Progenitor cell of endocrine pancreas (in vitro differentiated cells): ENCODE data around the gene RND2. TPM values are rescaled to one million over a fixed set of nuclear protein-coding genes. Genes with fewer than 3 reads are reported as not detected.

Experiments used
- DNase-seq: peaks from one replicate; pipeline ENCODE4 v3.0.0; 2021; ENCODE audit warnings: low spot score; ENCODE audit not compliant: unreplicated experiment
- H3K27ac Mint-ChIP-seq: 2 replicates; pipeline ENCODE4 v1.8.0; 2021; ENCODE audit warnings: mild to moderate bottlenecking, moderate library complexity, mixed read lengths
- H3K27me3 Mint-ChIP-seq: 2 replicates; pipeline ENCODE4 v1.8.0; 2021; ENCODE audit warnings: mixed read lengths
- H3K36me3 Mint-ChIP-seq: 2 replicates; pipeline ENCODE4 v1.8.0; 2022; ENCODE audit warnings: mixed read lengths; ENCODE audit not compliant: insufficient read depth
- H3K4me1 Mint-ChIP-seq: 2 replicates; pipeline ENCODE4 v1.8.0; 2021; ENCODE audit warnings: low read depth, mixed read lengths
- H3K4me3 Mint-ChIP-seq: 2 replicates; pipeline ENCODE4 v1.8.0; 2021; ENCODE audit warnings: low read depth, mild to moderate bottlenecking, moderate library complexity, mixed read lengths
- H3K9me3 Mint-ChIP-seq: 2 replicates; pipeline ENCODE4 v1.8.0; 2021; ENCODE audit warnings: low read depth, mixed read lengths
- total RNA-seq: library from RNA; stranded (reverse); gene quantifications from 2 replicates; pipeline ENCODE4 v1.2.1, GENCODE V29; 2021
- TF ChIP-seq, protein P1 (sequence below): fragments of 200-600 bp; sonication (generic); IDR thresholded peaks from one replicate; pipeline ENCODE4 v1.5.0; 2021; ENCODE audit warnings: antibody characterized with exemption, mild to moderate bottlenecking; ENCODE audit not compliant: unreplicated experiment

The RND2 gene
- total RNA-seq, 1 donor from 2014 or later = 12.4 TPM

DNA sequence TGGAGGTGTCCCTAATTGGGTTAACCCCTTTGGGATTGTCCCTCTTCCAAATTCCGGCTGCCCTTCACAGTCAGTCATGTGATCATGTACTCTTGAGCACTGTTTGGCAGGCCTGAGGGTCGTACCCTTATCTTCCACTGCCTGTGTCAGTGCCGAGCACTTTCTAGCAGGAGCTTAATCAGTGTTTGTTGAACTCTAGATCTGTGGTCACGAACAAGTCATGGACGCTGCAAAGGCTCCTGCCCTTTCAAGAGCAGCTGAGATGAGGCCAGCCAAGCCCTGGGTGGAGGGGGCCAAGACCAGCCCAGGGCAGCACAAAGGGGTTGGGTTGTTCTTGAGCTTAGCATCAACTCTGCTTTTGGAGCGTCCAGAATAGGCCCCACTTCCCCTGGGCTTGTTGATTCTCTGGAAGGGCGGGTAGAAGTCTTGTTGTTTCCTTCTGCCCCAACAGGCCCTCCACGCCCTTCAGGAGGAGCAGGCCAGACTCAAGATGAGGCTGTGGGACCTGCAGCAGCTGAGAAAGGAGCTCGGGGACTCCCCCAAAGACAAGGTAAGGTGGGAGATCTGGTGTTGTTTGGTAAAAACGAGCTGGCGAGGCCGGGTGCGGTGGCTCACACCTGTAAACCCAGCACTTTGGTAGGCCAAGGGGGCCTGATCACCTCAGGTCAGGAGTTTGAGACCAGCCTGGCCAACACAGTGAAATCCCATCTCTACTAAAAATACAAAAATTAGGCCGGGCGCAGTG lies 13.1 kb upstream of the RND2 start:
- H3K9me3 Mint-ChIP-seq = no peaks in the 10 kb centered on the region
- TF ChIP-seq, protein P1, sequence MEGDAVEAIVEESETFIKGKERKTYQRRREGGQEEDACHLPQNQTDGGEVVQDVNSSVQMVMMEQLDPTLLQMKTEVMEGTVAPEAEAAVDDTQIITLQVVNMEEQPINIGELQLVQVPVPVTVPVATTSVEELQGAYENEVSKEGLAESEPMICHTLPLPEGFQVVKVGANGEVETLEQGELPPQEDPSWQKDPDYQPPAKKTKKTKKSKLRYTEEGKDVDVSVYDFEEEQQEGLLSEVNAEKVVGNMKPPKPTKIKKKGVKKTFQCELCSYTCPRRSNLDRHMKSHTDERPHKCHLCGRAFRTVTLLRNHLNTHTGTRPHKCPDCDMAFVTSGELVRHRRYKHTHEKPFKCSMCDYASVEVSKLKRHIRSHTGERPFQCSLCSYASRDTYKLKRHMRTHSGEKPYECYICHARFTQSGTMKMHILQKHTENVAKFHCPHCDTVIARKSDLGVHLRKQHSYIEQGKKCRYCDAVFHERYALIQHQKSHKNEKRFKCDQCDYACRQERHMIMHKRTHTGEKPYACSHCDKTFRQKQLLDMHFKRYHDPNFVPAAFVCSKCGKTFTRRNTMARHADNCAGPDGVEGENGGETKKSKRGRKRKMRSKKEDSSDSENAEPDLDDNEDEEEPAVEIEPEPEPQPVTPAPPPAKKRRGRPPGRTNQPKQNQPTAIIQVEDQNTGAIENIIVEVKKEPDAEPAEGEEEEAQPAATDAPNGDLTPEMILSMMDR = no peak
- DNase-seq = no peak
- H3K4me1 Mint-ChIP-seq = peaks cover 6% of the 10 kb centered on the region
- H3K36me3 Mint-ChIP-seq = peaks cover 9% of the 10 kb centered on the region
- no peak overlapping the region for H3K4me3 Mint-ChIP-seq
- H3K27me3 Mint-ChIP-seq = no peaks in the 10 kb centered on the region
- H3K27ac Mint-ChIP-seq = peak overlapping the region; percentile 56

DNA sequence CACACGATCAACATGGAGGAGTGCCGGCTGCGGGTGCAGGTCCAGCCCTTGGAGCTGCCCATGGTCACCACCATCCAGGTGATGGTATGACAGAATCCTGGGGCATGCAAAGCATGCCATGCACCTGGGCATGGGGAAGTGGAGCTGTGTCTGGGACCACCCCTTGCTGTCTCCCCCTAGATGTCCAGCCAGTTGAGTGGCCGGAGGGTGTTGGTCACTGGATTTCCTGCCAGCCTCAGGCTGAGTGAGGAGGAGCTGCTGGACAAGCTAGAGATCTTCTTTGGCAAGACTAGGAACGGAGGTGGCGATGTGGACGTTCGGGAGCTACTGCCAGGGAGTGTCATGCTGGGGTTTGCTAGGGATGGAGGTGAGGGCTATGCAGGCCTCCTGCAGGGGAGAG lies 11.7 kb upstream of the RND2 start:
- Mint-ChIP-seq H3K36me3 (peaks cover 13% of the 10 kb centered on the region), H3K4me1 (peaks cover 9% of the 10 kb centered on the region), H3K27me3 (no peaks in the 10 kb centered on the region), H3K9me3 (no peaks in the 10 kb centered on the region), H3K27ac (peak overlapping the region; percentile 59), H3K4me3 (no peak overlapping the region)
- DNase-seq = no peak
- TF ChIP-seq, protein P1 = no peak

DNA sequence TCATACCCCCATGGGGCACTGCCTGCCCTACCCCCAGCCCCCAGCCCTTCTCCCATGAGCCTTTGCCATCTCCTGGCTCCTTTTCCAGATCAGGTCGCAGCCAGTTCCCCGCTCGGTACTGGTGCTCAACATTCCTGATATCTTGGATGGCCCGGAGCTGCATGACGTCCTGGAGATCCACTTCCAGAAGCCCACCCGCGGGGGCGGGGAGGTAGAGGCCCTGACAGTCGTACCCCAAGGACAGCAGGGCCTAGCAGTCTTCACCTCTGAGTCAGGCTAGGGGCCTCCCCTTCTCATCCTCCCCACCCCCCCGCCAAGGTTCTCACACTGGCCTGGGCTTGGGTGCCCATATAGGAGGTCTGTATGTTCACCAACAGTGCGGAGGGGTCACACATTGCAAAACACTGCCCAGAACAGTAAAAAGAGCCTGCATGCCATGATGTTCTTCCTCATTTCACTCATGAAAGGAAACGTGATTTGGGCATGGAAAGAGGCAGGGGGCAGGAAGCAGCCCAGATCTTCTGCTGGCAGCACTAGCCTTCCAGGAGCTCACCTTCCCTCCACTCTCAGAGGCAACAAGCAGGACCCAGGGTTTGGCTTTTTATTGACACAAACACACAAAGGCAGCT lies 10.9 kb upstream of the RND2 start:
- TF ChIP-seq, protein P1 = no peak
- H3K27ac Mint-ChIP-seq = no peak overlapping the region
- no peak overlapping the region for H3K4me3 Mint-ChIP-seq
- H3K9me3 Mint-ChIP-seq = no peaks in the 10 kb centered on the region
- H3K36me3 Mint-ChIP-seq = peaks cover 13% of the 10 kb centered on the region
- no peak for DNase-seq
- H3K27me3 Mint-ChIP-seq = no peaks in the 10 kb centered on the region
- peaks cover 15% of the 10 kb centered on the region for H3K4me1 Mint-ChIP-seq

DNA sequence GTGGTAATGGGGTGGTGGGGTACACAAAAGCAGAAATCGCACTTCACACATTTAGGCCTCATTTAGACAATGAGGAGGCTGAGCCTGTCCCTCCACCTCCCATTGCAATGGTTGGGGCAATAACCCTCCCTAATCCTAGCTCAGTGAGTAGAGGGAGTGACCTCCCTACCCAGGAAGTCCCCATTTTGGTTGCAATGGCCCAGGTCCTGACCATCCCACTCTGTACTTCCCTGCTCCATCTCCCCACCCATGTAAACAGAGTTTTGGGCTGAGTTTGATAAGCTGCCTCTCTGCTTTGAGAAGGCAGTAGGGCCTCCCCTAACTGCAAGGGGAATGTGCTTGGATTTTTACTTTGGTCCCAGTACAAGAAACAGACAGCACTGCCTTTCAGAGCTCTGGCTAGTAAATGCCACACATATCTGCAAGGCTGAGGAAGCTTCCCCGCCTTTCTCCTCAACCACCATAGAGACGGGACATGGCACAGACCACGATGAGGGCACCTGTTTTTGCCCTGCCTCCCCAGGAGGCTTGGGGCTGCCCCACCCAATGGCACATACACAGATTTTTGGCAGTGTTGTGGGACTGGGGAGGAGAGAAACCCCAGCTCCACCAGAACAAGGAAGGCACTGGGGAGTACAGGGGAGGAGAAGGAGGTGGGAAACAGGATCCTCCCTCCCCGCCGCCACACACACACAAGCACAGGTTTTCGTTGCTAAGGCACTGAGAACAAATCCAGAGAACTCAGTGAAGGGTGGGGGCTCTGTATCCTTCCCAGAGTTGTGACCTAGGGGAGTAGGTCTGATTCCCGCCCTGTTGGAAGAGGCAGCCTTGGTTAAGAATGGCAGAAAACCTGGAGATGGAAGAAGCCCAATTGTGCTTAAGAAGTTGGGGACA lies 10.1 kb upstream of the RND2 start:
- H3K4me3 Mint-ChIP-seq = no peak overlapping the region
- TF ChIP-seq, protein P1 = no peak
- H3K27me3 Mint-ChIP-seq = no peaks in the 10 kb centered on the region
- no peaks in the 10 kb centered on the region for H3K9me3 Mint-ChIP-seq
- peak overlapping the region; percentile 92 for H3K27ac Mint-ChIP-seq
- peaks cover 21% of the 10 kb centered on the region for H3K4me1 Mint-ChIP-seq
- H3K36me3 Mint-ChIP-seq = peaks cover 14% of the 10 kb centered on the region
- no peak for DNase-seq

DNA sequence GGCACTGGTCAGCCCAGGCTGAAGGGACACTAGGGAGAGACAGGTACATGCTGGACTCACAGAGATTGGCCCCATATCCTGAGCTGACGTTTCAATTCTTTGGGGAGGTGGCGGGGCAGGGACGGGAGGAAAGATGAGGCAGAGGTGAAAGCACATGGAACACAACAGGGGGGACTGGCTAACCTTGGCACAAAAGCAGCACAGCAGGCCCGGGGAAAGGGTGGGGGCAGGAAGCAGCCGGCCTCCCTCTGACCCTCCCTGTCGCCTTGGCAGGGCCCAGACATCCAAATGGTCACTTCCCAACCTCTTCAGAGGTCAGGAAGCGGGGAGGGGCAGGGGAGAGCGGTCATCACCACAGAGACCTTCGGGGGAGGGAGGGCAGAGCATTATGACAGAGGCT lies 9.5 kb upstream of the RND2 start:
- H3K36me3 Mint-ChIP-seq = peaks cover 14% of the 10 kb centered on the region
- H3K27me3 Mint-ChIP-seq = no peaks in the 10 kb centered on the region
- DNase-seq = no peak
- H3K9me3 Mint-ChIP-seq = no peaks in the 10 kb centered on the region
- TF ChIP-seq, protein P1 = no peak
- H3K27ac Mint-ChIP-seq = no peak overlapping the region
- H3K4me1 Mint-ChIP-seq = peaks cover 26% of the 10 kb centered on the region
- no peak overlapping the region for H3K4me3 Mint-ChIP-seq
